ENCODE measurements around the gene TELO2.

Gene TELO2

GRCh38 chr16:1498899-1499676 is 5.9 kb downstream of the TELO2 start:
- DNase-seq (ENCODE audit: low read depth in 2 of 2): no peak

- no peak for DNase-seq (ENCODE audit: low read depth in 2 of 2)
These were observed 6.8 kb downstream of the TELO2 start for GRCh38 chr16:1499756-1500464.

GRCh38 chr16:1500465-1501150 is 7.4 kb downstream of the TELO2 start:
- no peak for DNase-seq (ENCODE audit: low read depth in 2 of 2)

- DNase-seq (ENCODE audit: low read depth in 2 of 2): no peak
These were observed 8.5 kb downstream of the TELO2 start for GRCh38 chr16:1501630-1502029.

- DNase-seq (ENCODE audit: low read depth in 2 of 2): no peak
These were observed 9.2 kb downstream of the TELO2 start for GRCh38 chr16:1502092-1503004.

GRCh38 chr16:1503110-1503955 is 10.2 kb downstream of the TELO2 start:
- DNase-seq (ENCODE audit: low read depth in 2 of 2): no peak

GRCh38 chr16:1505073-1505844 is 12.1 kb downstream of the TELO2 start:
- no peak for DNase-seq (ENCODE audit: low read depth in 2 of 2)

- DNase-seq (ENCODE audit: low read depth in 2 of 2): no peak
These were observed 12.8 kb downstream of the TELO2 start for GRCh38 chr16:1505912-1506311.

- no peak for DNase-seq (ENCODE audit: low read depth in 2 of 2)
These were observed 13.5 kb downstream of the TELO2 start for GRCh38 chr16:1506494-1507213.

GRCh38 chr16:1508494-1509187 is 15.5 kb downstream of the TELO2 start:
- no peak for DNase-seq (ENCODE audit: low read depth in 2 of 2)

GRCh38 chr16:1509307-1510221 is 16.4 kb downstream of the TELO2 start:
- DNase-seq (ENCODE audit: low read depth in 2 of 2): no peak

GRCh38 chr16:1510272-1510671 is 17.1 kb downstream of the TELO2 start:
- DNase-seq (ENCODE audit: low read depth in 2 of 2): no peak

GRCh38 chr16:1510941-1511351 is 17.8 kb downstream of the TELO2 start:
- no peak for DNase-seq (ENCODE audit: low read depth in 2 of 2)

- no peak for DNase-seq (ENCODE audit: low read depth in 2 of 2)
These were observed 18.8 kb downstream of the TELO2 start for GRCh38 chr16:1511662-1512569.

- no peak for DNase-seq (ENCODE audit: low read depth in 2 of 2)
These were observed 19.6 kb downstream of the TELO2 start for GRCh38 chr16:1512774-1513173.

- DNase-seq (ENCODE audit: low read depth in 2 of 2): no peak
These were observed 21.3 kb downstream of the TELO2 start for GRCh38 chr16:1514507-1514906.

All from stimulated activated CD4-positive, alpha-beta T cell treated with anti-CD3 and anti-CD28 coated beads, Interleukin-1b, Interleukin-23, amount 100 ng/mL, for 4 hours (primary cell).